Nephron (organoid): ENCODE results near the gene PDE4D.
A peak's percentile ranks its signal among the peaks of the same experiment; 100 is the strongest.

Source experiments
- H3K27ac Mint-ChIP-seq, 3 experiments: 2 replicates each; pipeline ENCODE4 v1.8.0; 2020; ENCODE audit warnings: mixed read lengths in 3 of 3, mild to moderate bottlenecking in 2 of 3, moderate library complexity in 1 of 3
- H3K27me3 Mint-ChIP-seq: 2 replicates; pipeline ENCODE4 v1.8.0; 2021; ENCODE audit warnings: low read depth, mild to moderate bottlenecking, moderate library complexity, mixed read lengths
- H3K36me3 Mint-ChIP-seq: 2 replicates; pipeline ENCODE4 v1.8.0; 2020; ENCODE audit warnings: low read depth, mixed read lengths
- H3K4me1 Mint-ChIP-seq: 2 replicates; pipeline ENCODE4 v1.8.0; 2020; ENCODE audit warnings: mixed read lengths
- H3K4me3 Mint-ChIP-seq, 3 experiments: 2 replicates each; pipeline ENCODE4 v1.8.0; 2020; ENCODE audit warnings: mild to moderate bottlenecking in 3 of 3, mixed read lengths in 3 of 3, moderate library complexity in 2 of 3
- H3K9me3 Mint-ChIP-seq: 2 replicates; pipeline ENCODE4 v1.8.0; 2020; ENCODE audit warnings: mixed read lengths
- CTCF ChIP-seq, 3 experiments: fragments of 200-600 bp; sonication (generic); IDR thresholded peaks; one replicate each; pipeline ENCODE4 v1.5.0; 2021; ENCODE audit warnings: antibody characterized with exemption in 3 of 3; ENCODE audit not compliant: unreplicated experiment in 3 of 3

Gene PDE4D

GRCh38 chr5:59519338-59519737 lies 374.2 kb downstream of the PDE4D start:
- peaks cover 4% of the 10 kb centered on the region for H3K9me3 Mint-ChIP-seq
- H3K4me1 Mint-ChIP-seq, result no peaks in the 10 kb centered on the region
- TF ChIP-seq CTCF (IDR thresholded peaks at IDR 0.05; ENCODE audit: unreplicated experiment in 3 of 3), result no peak
- no peaks in the 10 kb centered on the region for H3K27me3 Mint-ChIP-seq
- H3K36me3 Mint-ChIP-seq, result peaks cover 6% of the 10 kb centered on the region
- H3K27ac Mint-ChIP-seq, result no peak overlapping the region
- no peak overlapping the region for H3K4me3 Mint-ChIP-seq

- Mint-ChIP-seq H3K4me1 (no peaks in the 10 kb centered on the region), H3K36me3 (no peaks in the 10 kb centered on the region), H3K4me3 (no peak overlapping the region), H3K9me3 (no peaks in the 10 kb centered on the region), H3K27ac (no peak overlapping the region), H3K27me3 (no peaks in the 10 kb centered on the region)
- TF ChIP-seq CTCF (IDR thresholded peaks at IDR 0.05; ENCODE audit: unreplicated experiment in 3 of 3), result no peak
Measured at GRCh38 chr5:59517926-59518585, 375.5 kb downstream of the PDE4D start.

- Mint-ChIP-seq H3K4me3 (no peak overlapping the region), H3K9me3 (no peaks in the 10 kb centered on the region), H3K27ac (no peak overlapping the region), H3K27me3 (no peaks in the 10 kb centered on the region), H3K4me1 (no peaks in the 10 kb centered on the region), H3K36me3 (no peaks in the 10 kb centered on the region)
- no peak for TF ChIP-seq CTCF (IDR thresholded peaks at IDR 0.05; ENCODE audit: unreplicated experiment in 3 of 3)
Measured at GRCh38 chr5:59516161-59516560, 377.4 kb downstream of the PDE4D start.

GRCh38 chr5:59506285-59506877 lies 387.1 kb downstream of the PDE4D start:
- TF ChIP-seq CTCF (IDR thresholded peaks at IDR 0.05; ENCODE audit: unreplicated experiment in 3 of 3), result peak; percentile 61 to 79 (median 63)
- Mint-ChIP-seq H3K27ac (no peak overlapping the region), H3K4me3 (no peak overlapping the region), H3K36me3 (no peaks in the 10 kb centered on the region), H3K4me1 (peaks cover 6% of the 10 kb centered on the region), H3K9me3 (no peaks in the 10 kb centered on the region), H3K27me3 (no peaks in the 10 kb centered on the region)

GRCh38 chr5:59504043-59504442 lies 389.5 kb downstream of the PDE4D start:
- no peak for TF ChIP-seq CTCF (IDR thresholded peaks at IDR 0.05; ENCODE audit: unreplicated experiment in 3 of 3)
- H3K9me3 Mint-ChIP-seq, result peaks cover 3% of the 10 kb centered on the region
- no peak overlapping the region for H3K27ac Mint-ChIP-seq
- no peak overlapping the region for H3K4me3 Mint-ChIP-seq
- H3K36me3 Mint-ChIP-seq, result no peaks in the 10 kb centered on the region
- H3K27me3 Mint-ChIP-seq, result no peaks in the 10 kb centered on the region
- peaks cover 9% of the 10 kb centered on the region for H3K4me1 Mint-ChIP-seq

- H3K27ac Mint-ChIP-seq, result no peak overlapping the region
- H3K9me3 Mint-ChIP-seq, result peaks cover 3% of the 10 kb centered on the region
- no peaks in the 10 kb centered on the region for H3K27me3 Mint-ChIP-seq
- peaks cover 9% of the 10 kb centered on the region for H3K4me1 Mint-ChIP-seq
- no peaks in the 10 kb centered on the region for H3K36me3 Mint-ChIP-seq
- no peak for TF ChIP-seq CTCF (IDR thresholded peaks at IDR 0.05; ENCODE audit: unreplicated experiment in 3 of 3)
- no peak overlapping the region for H3K4me3 Mint-ChIP-seq
Measured at GRCh38 chr5:59503220-59503619, 390.3 kb downstream of the PDE4D start.
